AG10803 (cell line): ENCODE results near the gene FBXO17.

Experiments used
- DNase-seq: peaks from one replicate; pipeline ENCODE4 v3.0.0; 2010; ENCODE audit warnings: low read depth
- H3K4me3 ChIP-seq: 2 replicates; pipeline ENCODE4 v1.5.1; 2011; ENCODE audit warnings: mild to moderate bottlenecking, low read length, control low read depth
- CTCF ChIP-seq: conservative IDR thresholded peaks from 2 replicates; pipeline ENCODE4 v1.5.1; 2011; ENCODE audit warnings: mild to moderate bottlenecking, low read length, control low read depth, inconsistent platforms

Gene FBXO17

GRCh38 chr19:38894968-38895367 lies 80.6 kb downstream of the FBXO17 start:
- no peak overlapping the region for H3K4me3 ChIP-seq
- TF ChIP-seq CTCF, result no peak
- DNase-seq, result no peak

GRCh38 chr19:38893341-38893771 lies 82.2 kb downstream of the FBXO17 start:
- H3K4me3 ChIP-seq, result no peak overlapping the region
- DNase-seq, result no peak
- no peak for TF ChIP-seq CTCF

GRCh38 chr19:38892841-38893240 lies 82.7 kb downstream of the FBXO17 start:
- no peak overlapping the region for H3K4me3 ChIP-seq
- DNase-seq, result no peak
- no peak for TF ChIP-seq CTCF

GRCh38 chr19:38891771-38892170 lies 83.8 kb downstream of the FBXO17 start:
- H3K4me3 ChIP-seq, result no peak overlapping the region
- DNase-seq, result no peak
- TF ChIP-seq CTCF, result no peak
